Neural cell (in vitro differentiated cells): ENCODE results near the gene LIPC. TPM values are rescaled to one million over a fixed set of nuclear protein-coding genes. Genes with fewer than 3 reads are reported as not detected.

Experiments used
- H2AFZ ChIP-seq: fragments of 200-600, 300-800 bp; sonication (generic), shearing (Covaris generic); 2 replicates; pipeline ENCODE4 v1.6.0; 2014; ENCODE audit warnings: low read depth, mild to moderate bottlenecking, antibody characterized with exemption, low read length, moderate library complexity
- H3F3A ChIP-seq: fragments of 200-600 bp; shearing (Covaris generic); 2 replicates; pipeline ENCODE4 v1.6.1; 2016; ENCODE audit warnings: mild to moderate bottlenecking, moderate library complexity, mixed read lengths, antibody characterized with exemption, low read length; ENCODE audit not compliant: insufficient read depth, poor library complexity, severe bottlenecking
- H3K27ac ChIP-seq: fragments of 200-600, 300-800 bp; sonication (generic), shearing (Covaris generic); 2 replicates; pipeline ENCODE4 v1.5.1; 2014; ENCODE audit warnings: mild to moderate bottlenecking, low read length, moderate library complexity
- H3K27me3 ChIP-seq: fragments of 300-800, 200-600 bp; sonication (generic), shearing (Covaris generic); 2 replicates; pipeline ENCODE4 v1.6.0; 2014; ENCODE audit warnings: mild to moderate bottlenecking, low read depth, low read length, moderate library complexity; ENCODE audit not compliant: insufficient read depth
- H3K36me3 ChIP-seq: fragments of 300-800, 200-600 bp; sonication (generic), shearing (Covaris generic); 2 replicates; pipeline ENCODE4 v1.5.1; 2014; ENCODE audit warnings: mild to moderate bottlenecking, antibody characterized with exemption, low read length, moderate library complexity; ENCODE audit not compliant: insufficient read depth
- H3K4me2 ChIP-seq: fragments of 300-800, 200-600 bp; sonication (generic), shearing (Covaris generic); 2 replicates; pipeline ENCODE4 v1.6.0; 2014; ENCODE audit warnings: mild to moderate bottlenecking, low read length
- H3K4me3 ChIP-seq: fragments of 300-800, 200-600 bp; sonication (generic), shearing (Covaris generic); 2 replicates; pipeline ENCODE4 v1.5.1; 2014; ENCODE audit warnings: mild to moderate bottlenecking, low read length, moderate library complexity
- H3K79me2 ChIP-seq: fragments of 200-600 bp; shearing (Covaris generic); replicated peaks from 2 replicates; pipeline ENCODE4 v1.6.0; 2014; ENCODE audit warnings: mild to moderate bottlenecking, low read length, moderate library complexity; ENCODE audit not compliant: insufficient read depth
- H3K9ac ChIP-seq: fragments of 300-800, 200-600 bp; sonication (generic), shearing (Covaris generic); 2 replicates; pipeline ENCODE4 v1.6.1; 2016; ENCODE audit warnings: mild to moderate bottlenecking, low read length, mixed read lengths
- H3K9me2 ChIP-seq: fragments of 200-600 bp; shearing (Covaris generic); 2 replicates; pipeline ENCODE4 v1.6.1; 2016; ENCODE audit warnings: mild to moderate bottlenecking, low read length, mixed read lengths; ENCODE audit not compliant: insufficient read depth
- H3K9me3 ChIP-seq: fragments of 200-600, 300-800 bp; sonication (generic), shearing (Covaris generic); 2 replicates; pipeline ENCODE4 v1.6.1; 2016; ENCODE audit warnings: mild to moderate bottlenecking, mixed run types, low read length, moderate library complexity, mixed read lengths
- H4K20me1 ChIP-seq: fragments of 200-600 bp; shearing (Covaris generic); 2 replicates; pipeline ENCODE4 v1.6.1; 2016; ENCODE audit warnings: mild to moderate bottlenecking, mixed run types; ENCODE audit not compliant: insufficient read depth
- CTCF ChIP-seq: fragments of 450-650 bp; IDR thresholded peaks from 2 replicates; pipeline ENCODE4 v1.5.1; 2014; ENCODE audit warnings: antibody characterized with exemption, mild to moderate bottlenecking, moderate library complexity; ENCODE audit not compliant: poor library complexity, severe bottlenecking
- EP300 ChIP-seq: fragments of 450-650 bp; conservative IDR thresholded peaks from 2 replicates; pipeline ENCODE4 v1.6.1; 2014; ENCODE audit warnings: antibody characterized with exemption, mild to moderate bottlenecking, moderate library complexity; ENCODE audit not compliant: poor library complexity, severe bottlenecking
- EZH2 ChIP-seq: fragments of 200-600, 300-800 bp; shearing (Covaris generic), sonication (generic); IDR thresholded peaks from 2 replicates; pipeline ENCODE4 v1.6.1; 2014; ENCODE audit warnings: antibody characterized with exemption, low read length, borderline replicate concordance, mild to moderate bottlenecking; ENCODE audit not compliant: insufficient read depth, poor library complexity, severe bottlenecking
- MXI1 ChIP-seq: fragments of 450-650 bp; conservative IDR thresholded peaks from 2 replicates; pipeline ENCODE4 v1.6.1; 2014; ENCODE audit warnings: antibody characterized with exemption, mild to moderate bottlenecking; ENCODE audit not compliant: poor library complexity, severe bottlenecking
- POLR2AphosphoS5 ChIP-seq: IDR thresholded peaks from 2 replicates; pipeline ENCODE4 v1.6.1; 2012
- RAD21 ChIP-seq: fragments of 450-650 bp; conservative IDR thresholded peaks from 2 replicates; pipeline ENCODE4 v1.6.1; 2014; ENCODE audit warnings: antibody characterized with exemption, mild to moderate bottlenecking, moderate library complexity
- REST ChIP-seq: IDR thresholded peaks from 2 replicates; pipeline ENCODE4 v1.6.1; 2012; ENCODE audit warnings: borderline replicate concordance
- SMC3 ChIP-seq: fragments of 450-650 bp; conservative IDR thresholded peaks from 2 replicates; pipeline ENCODE4 v1.6.1; 2014; ENCODE audit warnings: antibody characterized with exemption, mild to moderate bottlenecking, moderate library complexity; ENCODE audit not compliant: poor library complexity
- TAF1 ChIP-seq: IDR thresholded peaks from 2 replicates; pipeline ENCODE4 v1.6.1; 2012; ENCODE audit warnings: low read depth
- polyA plus RNA-seq: library from polyadenylated mRNA; depleted of rRNA; stranded (reverse); fragments of >200 nt; gene quantifications from 2 replicates; pipeline ENCODE4 v1.2.3, GENCODE V29; 2014

LIPC gene
- polyA plus RNA-seq, 1 donor from 2014 or later = not detected

GRCh38 chr15:58432401-58432800 is 610 bp downstream of the LIPC start:
- no peak overlapping the region for H2AFZ ChIP-seq
- no peaks in the 10 kb centered on the region for H4K20me1 ChIP-seq
- H3F3A ChIP-seq = no peaks in the 10 kb centered on the region
- H3K4me2 ChIP-seq = no peak overlapping the region
- TF ChIP-seq REST (no peak), RAD21 (no peak), CTCF (no peak), MXI1 (no peak), SMC3 (no peak), POLR2AphosphoS5 (no peak), EZH2 (no peak), EP300 (no peak), TAF1 (no peak)
- H3K9me2 ChIP-seq = no peaks in the 10 kb centered on the region
- H3K79me2 ChIP-seq = no peaks in the 10 kb centered on the region
- H3K36me3 ChIP-seq = no peaks in the 10 kb centered on the region
- no peak overlapping the region for H3K9ac ChIP-seq
- no peaks in the 10 kb centered on the region for H3K27me3 ChIP-seq
- no peaks in the 10 kb centered on the region for H3K9me3 ChIP-seq
- no peak overlapping the region for H3K4me3 ChIP-seq
- no peak overlapping the region for H3K27ac ChIP-seq

- Histone ChIP-seq H3K4me2 (no peak overlapping the region), H3K9me2 (no peaks in the 10 kb centered on the region), H3K79me2 (no peaks in the 10 kb centered on the region), H3K27ac (no peak overlapping the region), H3K4me3 (no peak overlapping the region), H3K27me3 (no peaks in the 10 kb centered on the region), H3K9me3 (no peaks in the 10 kb centered on the region), H3K9ac (no peak overlapping the region), H2AFZ (no peak overlapping the region), H3F3A (no peaks in the 10 kb centered on the region), H4K20me1 (no peaks in the 10 kb centered on the region), H3K36me3 (no peaks in the 10 kb centered on the region)
- TF ChIP-seq EZH2 = no peak
- no peak for TF ChIP-seq EP300
- TF ChIP-seq TAF1 = no peak
Observed at GRCh38 chr15:58433597-58434333, 2.0 kb downstream of the LIPC start.
